Activated CD4-positive, alpha-beta T cell treated with anti-CD3 and anti-CD28 coated beads, Interleukin-2, Interleukin-4, amounts not matched to agents 100 ng/mL and 50 ng/mL, durations not matched to agents 16 hours and 8 hours (primary cell): ENCODE results near the gene FBXL5.

Experiments
- DNase-seq: peaks from one replicate; pipeline ENCODE4 v3.0.0-alpha.2; 2020; ENCODE audit warnings: low spot score

Gene FBXL5, protein sequence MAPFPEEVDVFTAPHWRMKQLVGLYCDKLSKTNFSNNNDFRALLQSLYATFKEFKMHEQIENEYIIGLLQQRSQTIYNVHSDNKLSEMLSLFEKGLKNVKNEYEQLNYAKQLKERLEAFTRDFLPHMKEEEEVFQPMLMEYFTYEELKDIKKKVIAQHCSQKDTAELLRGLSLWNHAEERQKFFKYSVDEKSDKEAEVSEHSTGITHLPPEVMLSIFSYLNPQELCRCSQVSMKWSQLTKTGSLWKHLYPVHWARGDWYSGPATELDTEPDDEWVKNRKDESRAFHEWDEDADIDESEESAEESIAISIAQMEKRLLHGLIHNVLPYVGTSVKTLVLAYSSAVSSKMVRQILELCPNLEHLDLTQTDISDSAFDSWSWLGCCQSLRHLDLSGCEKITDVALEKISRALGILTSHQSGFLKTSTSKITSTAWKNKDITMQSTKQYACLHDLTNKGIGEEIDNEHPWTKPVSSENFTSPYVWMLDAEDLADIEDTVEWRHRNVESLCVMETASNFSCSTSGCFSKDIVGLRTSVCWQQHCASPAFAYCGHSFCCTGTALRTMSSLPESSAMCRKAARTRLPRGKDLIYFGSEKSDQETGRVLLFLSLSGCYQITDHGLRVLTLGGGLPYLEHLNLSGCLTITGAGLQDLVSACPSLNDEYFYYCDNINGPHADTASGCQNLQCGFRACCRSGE

GRCh38 chr4:15655223-15656037 lies at the start of gene FBXL5:
FBXL5 (minus strand) TSS chr4:15655357; CDS start chr4:15655287, 70 bp downstream.
- peak; percentile 80 for DNase-seq

DNA sequence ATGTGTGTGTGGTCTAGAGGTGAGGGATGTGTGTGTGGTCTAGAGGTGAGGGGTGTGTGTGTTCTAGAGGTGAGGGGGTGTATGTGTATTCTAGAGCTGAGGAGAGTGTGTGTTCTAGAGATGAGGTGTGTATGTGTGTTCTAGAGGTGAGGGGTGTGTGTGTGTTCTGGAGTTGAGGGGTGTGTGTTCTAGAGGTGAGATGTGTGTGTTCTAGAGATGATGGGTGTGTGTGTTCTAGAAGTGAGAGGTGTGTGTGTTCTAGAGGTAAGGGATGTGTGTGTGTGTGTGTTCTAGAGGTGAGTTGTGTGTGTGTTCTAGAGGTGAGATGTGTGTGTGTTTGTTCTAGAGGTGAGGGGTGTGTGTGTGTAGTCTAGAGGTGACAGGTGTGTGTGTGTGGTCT lies 49.0 kb upstream of the FBXL5 start:
- DNase-seq, result no peak

DNA sequence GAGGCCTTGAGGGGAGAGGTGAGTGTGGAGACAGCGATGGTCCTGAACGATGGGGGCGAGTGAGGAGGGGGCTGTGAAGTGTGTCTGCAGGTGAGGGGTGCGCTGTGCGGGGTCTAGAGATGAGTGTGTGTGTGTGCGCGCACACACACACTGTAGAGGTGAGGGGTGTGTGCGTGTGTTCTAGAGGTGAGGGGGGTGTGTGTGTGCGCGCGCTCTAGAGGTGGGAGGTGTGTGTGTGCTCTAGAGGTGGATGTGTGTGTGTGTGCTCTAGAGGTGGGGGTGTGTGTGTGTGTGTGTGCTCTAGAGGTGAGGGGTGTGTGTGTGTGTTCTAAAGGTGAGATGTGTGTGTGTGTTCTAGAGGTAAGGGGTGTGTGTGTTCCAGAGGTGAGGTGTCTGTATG lies 48.3 kb upstream of the FBXL5 start:
- no peak for DNase-seq

DNA sequence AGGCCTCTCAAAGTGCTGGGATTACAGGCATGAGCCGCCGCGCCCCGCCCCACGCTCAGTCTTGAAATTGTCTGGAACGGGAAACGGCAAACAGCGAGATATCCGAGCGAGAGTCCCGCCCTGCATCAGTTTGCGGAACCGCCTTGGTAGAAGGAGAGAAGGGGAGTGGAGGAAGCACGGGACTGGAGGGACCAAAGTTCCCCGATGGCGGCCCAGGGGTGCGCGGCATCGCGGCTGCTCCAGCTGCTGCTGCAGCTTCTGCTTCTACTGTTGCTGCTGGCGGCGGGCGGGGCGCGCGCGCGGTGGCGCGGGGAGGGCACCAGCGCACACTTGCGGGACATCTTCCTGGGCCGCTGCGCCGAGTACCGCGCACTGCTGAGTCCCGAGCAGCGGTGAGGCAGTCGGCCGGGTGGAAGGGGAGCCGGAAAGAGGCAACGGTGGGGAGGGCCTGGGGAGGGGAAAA lies 47.8 kb upstream of the FBXL5 start, which contains the start of gene BST1:
BST1 (plus strand) TSS at position 125 of the 463 bp plus-strand sequence; CDS start at position 205, 80 bp downstream.
- peak; percentile 27 for DNase-seq

GRCh38 chr4:15696866-15697265 lies 41.7 kb upstream of the FBXL5 start:
- DNase-seq, result no peak

GRCh38 chr4:15695729-15696128 lies 40.6 kb upstream of the FBXL5 start:
- no peak for DNase-seq

- no peak for DNase-seq
These were observed 40.1 kb upstream of the FBXL5 start for GRCh38 chr4:15695240-15695699.

DNA sequence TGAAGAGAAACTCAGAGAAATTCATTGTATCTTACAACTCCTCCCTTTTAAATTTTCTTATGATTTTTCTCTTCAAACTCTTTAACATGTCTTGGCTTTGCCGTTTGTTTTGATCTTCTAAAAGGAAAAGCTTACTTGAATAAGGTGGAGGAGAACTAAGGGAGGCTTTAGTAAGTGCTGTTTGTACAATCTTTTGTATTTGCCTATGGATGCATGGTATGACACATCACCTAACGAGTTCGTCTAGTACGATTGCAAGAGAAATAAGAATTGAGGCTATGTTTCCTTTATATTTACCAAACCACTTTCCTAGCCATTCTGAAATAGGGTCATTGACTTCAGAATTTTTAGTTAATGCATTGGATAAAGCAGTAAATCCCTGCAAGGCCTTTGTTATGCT lies 39.3 kb upstream of the FBXL5 start:
- DNase-seq, result no peak

GRCh38 chr4:15692602-15693001 lies 37.4 kb upstream of the FBXL5 start:
- DNase-seq, result no peak

GRCh38 chr4:15691346-15692135 lies 36.4 kb upstream of the FBXL5 start:
- DNase-seq, result no peak

GRCh38 chr4:15690020-15690809 lies 35.1 kb upstream of the FBXL5 start:
- DNase-seq, result no peak

DNA sequence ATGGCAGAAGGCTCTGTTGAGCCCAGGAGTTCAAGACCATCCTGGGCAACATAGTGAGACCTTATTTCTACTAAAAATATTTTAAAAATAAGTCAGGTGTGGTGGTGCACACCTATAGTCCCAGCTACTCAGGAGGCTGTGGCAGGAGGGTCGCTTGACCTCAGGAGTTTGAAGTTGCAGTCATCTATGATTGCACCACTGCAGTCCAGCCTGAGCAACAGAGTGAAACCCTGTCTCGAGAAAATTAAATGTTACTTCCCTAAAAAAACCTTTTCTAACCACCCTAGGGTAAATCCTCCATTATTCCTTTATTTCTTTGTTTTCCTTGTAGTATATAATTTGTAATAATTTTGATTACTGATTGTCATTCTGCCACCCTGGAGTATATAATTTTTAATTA lies 34.4 kb upstream of the FBXL5 start:
- no peak for DNase-seq

GRCh38 chr4:15688051-15688450 lies 32.9 kb upstream of the FBXL5 start:
- DNase-seq, result no peak

GRCh38 chr4:15684498-15684897 lies 29.3 kb upstream of the FBXL5 start:
- DNase-seq, result no peak

DNA sequence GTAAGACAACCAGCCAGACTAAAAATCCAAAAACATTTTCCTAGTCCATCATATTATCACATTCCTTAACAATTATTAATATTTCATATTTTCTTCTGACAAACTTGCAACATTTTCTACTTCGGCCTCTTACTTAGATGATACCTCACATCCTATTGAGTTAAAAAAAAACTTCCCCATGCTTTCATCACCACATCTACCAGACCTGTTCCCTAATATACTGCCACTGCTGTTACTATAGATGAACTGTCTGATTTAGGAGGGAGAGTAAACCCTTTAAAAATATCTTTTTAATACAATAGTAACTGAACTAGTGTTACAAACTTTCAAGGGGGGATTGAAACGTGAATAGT lies 28.0 kb upstream of the FBXL5 start:
- DNase-seq, result no peak

DNA sequence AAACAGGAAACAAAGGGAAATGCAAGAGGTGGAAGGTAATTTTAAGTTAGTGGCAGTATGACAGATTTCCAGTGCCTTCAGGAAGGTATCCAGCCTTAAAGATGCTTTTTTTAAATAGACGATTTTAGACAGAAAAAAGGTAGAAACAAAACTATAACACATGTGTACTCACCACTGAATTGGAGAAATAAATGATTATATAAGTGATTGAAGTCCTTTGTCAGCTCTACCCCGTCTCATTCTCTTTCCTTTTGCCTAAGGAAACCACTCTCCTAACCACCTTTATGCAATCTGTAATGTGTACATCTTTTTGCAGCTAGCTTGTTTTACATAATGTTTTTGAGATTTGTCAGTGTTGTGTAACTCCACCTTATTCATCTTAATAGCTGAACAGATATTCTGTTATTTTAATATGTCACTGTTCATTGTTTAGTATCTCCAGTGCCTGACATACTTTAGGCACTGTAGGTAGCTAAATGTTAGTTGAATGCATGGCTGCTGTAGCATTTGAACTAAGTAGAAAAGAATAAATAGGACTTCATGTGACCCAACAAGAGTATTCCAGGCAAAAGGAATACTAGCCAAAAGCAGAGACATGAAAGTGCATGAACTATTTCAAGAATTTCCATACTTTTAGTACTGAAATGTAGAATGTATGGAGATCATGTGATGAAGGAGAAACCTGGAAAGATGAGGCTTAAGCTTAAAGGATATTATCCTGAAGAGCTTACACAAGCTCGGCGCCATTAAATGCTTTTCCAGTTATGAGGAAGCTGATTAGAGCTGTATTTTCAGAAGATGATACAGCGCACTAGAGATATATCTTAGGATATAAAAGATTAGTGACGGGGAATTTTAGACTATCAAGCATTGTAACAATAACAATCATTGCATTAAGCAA lies 27.3 kb upstream of the FBXL5 start:
- DNase-seq, result peak; percentile 7

GRCh38 chr4:15681372-15682241 lies 26.4 kb upstream of the FBXL5 start, which contains the start of gene FAM200B:
FAM200B (plus strand) TSS chr4:15681827; CDS start chr4:15686978, 5,151 bp downstream.
- DNase-seq, result peak; percentile 99

GRCh38 chr4:15681067-15681371 lies 25.9 kb upstream of the FBXL5 start:
- no peak for DNase-seq

DNA sequence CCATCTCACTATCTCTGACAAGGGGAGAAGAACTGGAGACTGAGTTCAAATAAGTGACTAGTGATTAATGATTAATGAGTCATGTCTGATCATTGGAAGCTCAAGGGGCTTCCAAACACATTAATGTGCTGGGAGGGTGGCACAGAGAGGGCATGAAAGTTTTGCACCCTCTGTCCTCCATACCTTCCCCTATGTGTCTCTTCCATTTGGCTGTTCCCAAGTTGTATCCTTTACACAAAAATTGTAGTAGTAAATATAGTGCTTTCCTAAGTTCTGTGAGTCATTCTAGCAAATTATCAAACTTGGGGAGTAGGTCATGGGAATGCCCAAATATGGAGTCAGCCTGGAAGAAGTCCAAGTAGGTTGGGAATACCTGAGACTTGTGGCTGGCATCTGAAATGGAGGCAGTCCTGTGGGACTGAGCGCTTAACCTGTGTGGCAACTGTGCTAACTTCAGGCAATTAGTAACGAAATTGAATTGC lies 22.4 kb upstream of the FBXL5 start:
- no peak for DNase-seq
